RPMI7951 (cell line): ENCODE data around the gene ETHE1. TPM values are rescaled to one million over a fixed set of nuclear protein-coding genes. Genes with fewer than 3 reads are reported as not detected.

Source experiments
- DNase-seq: peaks from one replicate; pipeline ENCODE4 v3.0.0-alpha.2; 2012; ENCODE audit warnings: low read depth
- total RNA-seq: library from RNA; depleted of rRNA; stranded (reverse); fragments of >200 nt; shearing (Covaris generic); gene quantifications from 2 replicates; pipeline ENCODE4 v1.2.3, GENCODE V29; 2014

Gene ETHE1
- total RNA-seq, 1 experiment from 2014 or later: 232 TPM

DNA sequence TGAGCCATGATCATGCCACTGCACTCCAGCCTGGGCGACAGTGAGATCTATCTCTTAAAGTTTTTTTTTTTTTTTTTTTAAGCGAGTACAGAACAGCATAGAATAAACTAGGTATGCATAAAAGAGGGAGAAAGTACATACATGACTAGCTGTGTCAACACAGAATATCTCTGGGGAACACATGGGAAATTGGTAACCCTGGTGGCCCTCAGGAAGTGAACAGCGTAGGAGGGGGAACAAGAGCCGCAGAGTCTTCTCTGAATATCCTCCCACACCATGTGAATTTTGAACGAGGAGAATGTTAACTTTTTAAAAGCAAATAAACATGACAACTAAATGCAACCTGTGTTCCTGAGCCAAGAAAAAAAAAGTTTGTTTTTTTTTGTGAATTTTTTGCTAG is 37.7 kb downstream of the ETHE1 start:
- DNase-seq: no peak

DNA sequence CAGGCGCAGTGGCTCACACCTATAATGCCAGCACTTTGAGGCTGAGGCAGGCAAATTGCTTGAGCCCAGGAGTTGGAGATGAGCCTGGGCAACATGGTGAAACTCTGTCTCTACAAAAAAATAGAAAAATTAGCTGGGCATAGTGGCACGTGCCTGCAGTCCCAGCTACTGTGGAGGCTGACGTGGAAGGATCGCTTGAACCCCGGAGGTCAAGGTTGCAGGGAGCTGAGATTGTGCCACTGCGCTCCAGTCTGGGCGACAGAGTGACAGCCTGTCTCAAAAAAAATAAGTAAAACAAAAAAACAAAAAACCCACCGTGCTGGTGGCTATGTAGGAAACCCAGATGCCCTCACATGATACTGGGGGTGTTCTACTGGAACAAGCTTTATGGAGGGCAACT is 38.8 kb downstream of the ETHE1 start:
- no peak for DNase-seq

DNA sequence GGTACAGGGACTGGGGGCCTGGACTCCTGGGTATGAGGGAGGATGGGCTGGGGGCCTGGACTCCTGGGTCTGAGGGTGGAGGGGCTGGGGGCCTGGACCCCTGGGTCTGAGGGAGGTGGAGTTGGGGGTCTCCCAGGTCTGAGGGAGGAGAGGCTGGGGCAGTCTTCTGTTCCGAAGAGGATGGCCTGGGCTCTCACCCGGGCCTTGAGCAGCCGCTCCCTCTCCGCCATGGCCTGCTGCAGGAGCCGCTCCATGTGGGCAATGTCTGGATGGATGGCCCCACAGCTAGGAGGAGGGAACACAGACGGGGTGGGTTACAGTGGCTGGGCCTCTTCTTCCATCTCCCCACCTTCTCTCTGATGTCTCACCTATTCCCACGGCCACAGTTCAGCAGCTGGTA is 40.6 kb downstream of the ETHE1 start:
- DNase-seq: no peak

DNA sequence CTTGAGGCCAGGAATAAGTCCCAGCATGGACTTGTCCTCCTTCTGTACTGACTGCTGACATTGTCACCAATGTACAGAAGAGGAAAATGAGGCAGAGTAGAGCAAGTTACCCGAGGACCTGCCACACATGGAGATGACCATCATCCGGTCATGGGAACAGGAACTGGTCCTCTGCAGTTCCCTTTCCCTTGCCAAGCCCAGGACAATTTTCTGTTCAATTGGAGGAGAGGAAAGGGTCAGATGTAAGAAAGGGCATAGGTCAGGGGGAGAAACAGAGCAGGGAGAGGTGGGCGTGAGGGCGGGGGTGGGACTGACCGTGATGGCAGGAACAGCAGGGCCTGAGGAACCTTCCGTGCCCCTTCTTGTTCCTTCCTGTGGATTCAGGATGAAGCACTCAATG is 41.0 kb downstream of the ETHE1 start:
- DNase-seq: no peak

DNA sequence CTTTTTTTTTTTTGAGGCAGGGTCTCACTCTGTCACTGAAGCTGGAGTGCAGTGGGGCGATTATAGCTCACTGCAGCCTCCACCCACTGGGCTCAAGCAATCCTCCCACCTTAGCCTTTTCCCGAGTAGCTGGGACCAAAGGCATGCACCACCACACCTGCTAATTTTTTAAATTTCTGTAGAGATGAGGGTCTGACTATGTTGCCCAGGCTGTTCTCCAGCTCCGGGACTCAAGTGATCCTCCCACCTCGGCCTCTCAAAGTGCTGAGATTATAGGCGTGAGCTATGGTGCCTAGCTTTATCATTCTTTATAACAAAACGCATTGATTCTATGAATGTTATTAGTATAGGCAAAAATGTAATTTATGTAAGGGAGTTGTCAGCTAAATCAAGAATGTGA is 43.7 kb downstream of the ETHE1 start:
- no peak for DNase-seq

DNA sequence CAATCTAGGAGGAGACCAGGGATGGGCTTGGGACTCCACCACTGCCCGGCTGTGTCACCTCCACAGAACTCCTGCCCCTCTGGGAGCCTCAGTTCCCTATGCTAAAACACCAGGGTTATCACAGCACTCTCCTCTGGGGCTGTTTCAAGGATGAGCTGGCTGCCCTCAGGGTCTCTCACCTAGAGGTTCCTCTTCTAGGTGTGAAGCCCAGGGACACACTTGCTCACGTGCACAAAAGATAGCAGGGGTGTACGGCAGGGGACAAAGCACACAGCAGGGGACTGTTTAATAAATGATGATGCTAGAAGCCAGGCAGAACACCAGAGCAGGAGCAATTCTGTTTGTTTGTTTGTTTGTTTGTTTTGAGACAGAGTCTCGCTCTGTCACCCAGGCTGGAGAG is 44.8 kb downstream of the ETHE1 start:
- no peak for DNase-seq

DNA sequence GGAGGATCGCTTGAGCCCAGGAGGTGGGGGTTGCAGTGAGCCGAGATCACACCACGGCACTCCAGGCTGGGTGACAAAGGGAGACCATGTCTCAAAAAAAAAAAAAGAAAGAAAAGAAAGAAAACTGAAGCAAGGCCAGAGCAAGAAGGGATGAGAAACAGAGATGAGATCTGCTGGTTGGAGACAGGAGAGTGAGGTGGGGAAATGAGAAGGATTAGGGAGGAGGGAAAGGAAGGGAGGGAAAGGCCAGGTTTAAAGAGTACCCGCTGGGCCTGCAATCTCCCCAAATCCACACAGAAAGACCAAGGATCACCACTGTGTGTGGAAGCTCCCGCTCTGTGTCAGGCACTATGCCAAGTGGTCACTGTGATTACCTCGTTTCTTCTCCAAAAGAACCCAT is 45.3 kb downstream of the ETHE1 start:
- DNase-seq: no peak

DNA sequence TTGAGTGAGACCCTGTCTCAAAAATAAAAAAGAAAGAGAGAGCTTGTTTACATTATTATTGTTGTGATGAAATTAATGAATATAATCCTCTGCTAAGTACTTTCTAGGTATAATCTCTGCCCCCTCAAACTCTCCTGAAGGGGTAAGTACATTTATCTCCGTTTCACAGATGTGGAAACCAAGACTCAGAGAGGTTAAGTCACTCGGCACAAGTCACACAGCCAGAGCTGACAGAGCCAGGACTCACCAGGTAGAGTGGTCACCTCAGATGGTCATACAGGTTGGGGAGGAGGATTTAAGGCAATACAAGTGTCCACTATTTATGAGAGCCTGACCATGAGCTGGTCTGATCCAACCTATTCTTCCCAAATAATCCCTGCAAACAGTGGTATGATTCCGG is 46.4 kb downstream of the ETHE1 start:
- no peak for DNase-seq

DNA sequence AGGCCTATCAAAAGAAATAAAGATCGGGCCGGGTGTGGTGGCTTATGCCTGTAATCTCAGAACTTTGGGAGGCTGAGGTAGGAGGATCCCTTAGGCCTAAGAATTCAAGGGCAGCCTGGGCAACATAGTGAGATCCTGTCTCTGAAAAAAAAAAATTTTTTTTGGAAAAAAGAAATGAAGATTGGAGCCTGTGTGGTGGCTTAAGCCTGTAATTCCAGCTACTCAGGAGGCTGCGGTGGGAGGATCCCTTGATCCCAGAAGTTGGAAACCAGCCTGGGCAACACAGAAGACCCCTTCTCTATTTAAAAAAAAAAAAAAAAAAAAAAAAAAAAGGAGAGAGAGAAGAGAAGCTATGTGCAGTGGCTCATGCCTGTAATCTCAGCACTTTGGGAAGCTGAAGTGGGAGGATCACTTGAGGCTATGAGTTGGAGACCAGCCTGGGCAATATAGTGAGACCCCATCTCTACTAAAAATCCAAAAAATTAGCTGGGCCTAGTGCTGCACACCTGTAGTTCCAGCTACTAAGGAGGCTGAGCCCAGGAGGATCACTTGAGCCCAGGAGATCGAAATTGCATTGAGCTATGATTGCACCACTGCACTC is 46.9 kb downstream of the ETHE1 start:
- no peak for DNase-seq

DNA sequence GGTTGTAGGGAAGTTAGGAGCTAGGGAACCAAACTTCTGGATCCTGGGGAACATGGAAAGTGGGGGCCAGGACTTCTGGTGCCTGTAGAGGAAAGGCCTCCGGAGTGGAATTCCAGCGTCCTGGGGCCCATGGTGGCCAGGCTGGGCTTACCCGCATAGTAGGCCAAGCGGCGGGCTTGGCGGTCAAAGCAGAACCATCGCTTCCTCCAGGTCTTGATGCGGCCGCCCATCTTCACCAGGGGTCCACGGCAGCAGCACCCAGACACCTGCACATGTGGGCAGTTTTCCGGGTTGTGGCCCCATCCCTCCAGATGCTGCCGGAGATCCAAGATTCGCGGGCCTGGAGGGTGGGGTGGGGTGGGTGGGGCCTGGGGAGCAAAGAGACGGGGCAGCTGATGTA is 47.8 kb downstream of the ETHE1 start:
- no peak for DNase-seq

DNA sequence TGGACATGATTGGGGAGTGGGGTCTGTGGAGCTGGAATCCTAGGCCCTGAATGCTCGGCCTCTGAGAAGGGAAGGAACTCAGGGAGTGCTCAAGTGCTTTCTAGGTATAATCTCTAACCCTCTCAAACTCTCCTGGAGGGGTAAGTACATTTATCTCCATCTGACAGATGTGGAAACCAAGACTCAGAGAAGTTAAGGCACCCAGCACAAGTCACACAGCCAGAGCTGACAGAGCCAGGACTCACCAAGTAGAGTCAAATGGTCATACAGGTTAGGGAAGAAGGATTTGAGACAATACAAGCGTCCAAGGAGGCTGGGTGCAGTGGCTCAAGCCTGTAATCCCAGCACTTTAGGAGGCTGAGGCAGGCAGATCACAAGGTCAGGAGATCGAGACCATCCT is 48.7 kb downstream of the ETHE1 start:
- DNase-seq: no peak

DNA sequence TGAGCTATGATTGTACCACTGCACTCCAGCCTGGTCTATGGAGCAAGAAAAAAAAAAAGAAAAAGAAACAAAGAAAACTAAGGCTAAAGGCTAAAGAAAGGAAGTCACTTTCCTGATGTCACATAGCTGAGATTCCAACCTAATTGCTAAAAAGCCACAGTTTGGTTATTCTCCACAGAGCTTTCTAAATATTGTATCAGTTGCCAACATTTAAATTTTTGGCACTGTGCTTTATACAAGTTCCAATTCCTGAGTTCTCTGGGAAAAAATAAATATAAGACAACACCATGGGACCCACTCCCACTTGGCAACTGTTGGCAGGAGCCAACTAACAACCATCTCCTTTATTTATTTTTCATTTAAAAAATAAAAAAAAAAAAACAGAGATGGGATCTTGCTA is 50.4 kb downstream of the ETHE1 start:
- peak; percentile 89 for DNase-seq

DNA sequence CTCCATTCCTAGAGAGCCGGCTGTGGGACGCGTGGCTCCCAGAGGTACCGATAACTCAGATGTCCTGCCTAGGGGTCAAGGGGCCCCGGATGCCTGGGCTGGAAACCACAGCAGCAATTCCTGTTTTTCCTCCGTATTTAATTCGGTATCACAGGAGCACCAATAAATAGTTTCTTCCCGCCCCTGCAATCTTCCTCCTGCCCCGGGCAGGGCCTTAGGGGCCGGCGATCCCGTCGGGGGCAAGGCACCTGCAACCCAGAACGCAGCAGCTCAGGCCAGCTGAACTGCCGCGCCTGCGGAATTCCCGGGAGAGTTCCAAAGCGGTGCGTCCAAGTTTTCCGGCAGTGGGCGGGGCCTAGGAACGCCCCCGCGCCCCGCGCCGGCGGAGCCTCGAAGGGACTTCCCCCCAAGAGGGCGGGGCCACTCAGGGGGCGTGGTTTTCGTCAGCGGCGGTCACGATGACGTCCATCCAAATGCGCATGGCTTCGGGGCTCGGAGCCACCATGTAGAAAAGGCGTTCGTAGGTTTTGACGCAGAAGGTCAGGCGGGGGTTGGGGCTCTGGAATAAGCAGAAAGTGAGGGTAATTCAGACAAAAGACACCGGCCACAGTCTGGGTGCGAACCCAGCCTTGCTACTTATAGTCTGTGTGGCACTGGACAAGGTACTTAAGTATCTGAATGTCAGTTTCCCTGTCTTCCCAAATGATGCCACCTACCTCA is 51.9 kb downstream of the ETHE1 start:
- peak; percentile 92 for DNase-seq

DNA sequence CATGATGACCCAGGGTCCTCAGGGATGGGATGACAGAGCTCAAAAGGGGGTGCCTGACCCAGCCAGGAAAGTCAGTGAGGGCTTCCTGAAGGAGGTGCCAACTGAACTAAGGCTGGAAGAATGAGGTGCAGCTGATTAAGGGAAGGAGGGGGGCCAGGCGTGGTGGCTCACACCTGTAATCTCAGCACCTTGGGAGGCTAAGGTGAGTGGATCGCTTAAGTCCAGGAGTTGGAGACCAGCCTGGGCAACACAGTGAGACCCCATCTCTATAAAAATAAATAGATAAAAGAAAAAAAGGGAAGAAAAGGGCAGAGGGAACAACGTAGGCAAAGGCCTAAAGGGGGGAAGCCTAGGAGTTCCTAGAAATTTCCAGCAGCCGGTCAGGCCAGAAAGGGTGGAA is 52.5 kb downstream of the ETHE1 start:
- DNase-seq: no peak

DNA sequence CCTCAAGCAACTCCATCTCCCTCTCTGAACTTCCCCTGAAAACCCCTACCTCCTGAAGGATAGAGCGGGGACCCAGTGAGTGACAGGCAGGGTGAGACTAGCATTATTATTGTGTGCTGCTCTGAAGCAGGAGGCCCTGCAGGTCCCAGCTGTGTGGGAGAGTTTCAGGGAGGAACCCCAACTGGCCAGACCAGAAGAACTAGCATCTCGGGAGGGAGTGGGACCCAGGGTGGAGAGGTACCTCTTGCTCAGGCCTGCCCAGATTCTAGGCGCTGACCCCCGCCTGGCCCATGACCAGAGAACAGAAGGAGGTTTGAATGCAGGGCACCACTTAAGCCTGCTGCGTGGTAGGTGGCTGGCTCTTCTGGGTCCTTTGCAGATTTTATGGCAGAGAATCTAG is 55.9 kb downstream of the ETHE1 start:
- no peak for DNase-seq

DNA sequence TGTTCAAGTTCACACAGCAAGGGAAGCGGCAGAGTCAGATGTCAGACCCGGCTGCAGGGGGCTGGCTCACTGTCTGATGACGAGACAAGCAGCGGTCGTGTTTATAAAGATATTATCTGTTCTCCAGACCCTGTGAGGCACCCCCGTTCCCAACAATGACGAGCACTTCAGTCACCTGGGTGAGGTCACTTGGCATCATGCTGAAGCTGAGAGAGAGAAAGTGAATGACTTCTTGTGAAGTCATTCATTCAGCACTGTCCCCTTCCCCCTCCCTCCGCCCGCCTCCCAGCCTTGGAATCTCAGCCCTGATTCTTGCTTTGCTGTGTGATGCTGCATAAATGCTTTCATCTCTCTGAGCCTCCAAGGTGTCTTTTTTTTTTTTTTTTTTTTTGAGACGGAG is 56.7 kb downstream of the ETHE1 start:
- DNase-seq: no peak

DNA sequence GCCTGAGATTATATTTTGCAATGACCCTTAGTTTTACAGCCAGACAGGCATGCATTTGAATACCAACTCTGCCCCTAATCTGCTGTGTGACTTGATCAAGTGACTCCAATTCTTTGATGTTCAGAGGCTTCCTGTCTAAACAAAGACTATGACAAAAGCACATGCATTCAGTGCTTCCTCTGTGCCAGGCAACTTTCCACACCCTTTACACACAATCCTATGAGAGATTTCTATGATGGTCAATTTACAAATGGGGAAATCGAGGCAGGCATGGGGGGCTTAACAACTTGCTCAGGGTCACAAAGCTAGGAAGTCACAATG is 57.9 kb downstream of the ETHE1 start:
- no peak for DNase-seq

DNA sequence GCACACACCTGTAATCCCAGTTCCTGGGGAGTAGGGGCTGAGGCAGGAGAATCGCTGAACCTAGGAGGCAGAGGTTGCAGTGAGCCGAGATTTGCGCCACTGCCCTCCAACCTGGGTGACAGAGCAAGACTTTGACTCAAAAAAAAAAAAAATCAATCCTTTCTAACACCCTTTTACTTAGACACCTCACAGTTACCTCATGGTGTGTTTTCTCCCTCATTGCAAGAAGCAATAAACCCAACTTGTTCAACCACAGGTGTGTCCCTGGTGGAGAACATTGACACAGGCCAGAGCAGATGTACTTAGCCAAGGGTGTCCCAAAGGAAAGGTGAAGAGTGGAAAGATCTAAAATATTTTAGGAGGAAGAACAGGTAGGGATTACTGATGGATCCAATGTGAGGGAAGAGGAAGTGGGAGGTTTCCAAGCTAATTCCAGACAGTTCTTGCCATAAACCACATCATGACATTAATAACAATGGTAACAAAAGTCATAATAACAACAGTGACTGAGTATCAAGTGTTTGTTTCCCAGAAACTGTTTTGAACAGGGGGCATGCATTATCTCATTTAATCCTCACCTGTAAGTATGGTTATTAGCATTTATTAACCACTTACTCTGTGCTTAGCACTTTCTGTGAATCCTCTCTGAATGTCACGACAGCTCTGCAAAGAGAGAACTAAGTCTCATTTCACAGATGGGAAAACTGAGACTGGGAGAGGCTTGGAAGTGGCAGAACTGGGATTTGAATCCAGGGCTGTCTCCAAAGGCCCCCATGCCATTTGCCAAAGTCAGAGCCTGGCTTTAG is 58.4 kb downstream of the ETHE1 start:
- no peak for DNase-seq

DNA sequence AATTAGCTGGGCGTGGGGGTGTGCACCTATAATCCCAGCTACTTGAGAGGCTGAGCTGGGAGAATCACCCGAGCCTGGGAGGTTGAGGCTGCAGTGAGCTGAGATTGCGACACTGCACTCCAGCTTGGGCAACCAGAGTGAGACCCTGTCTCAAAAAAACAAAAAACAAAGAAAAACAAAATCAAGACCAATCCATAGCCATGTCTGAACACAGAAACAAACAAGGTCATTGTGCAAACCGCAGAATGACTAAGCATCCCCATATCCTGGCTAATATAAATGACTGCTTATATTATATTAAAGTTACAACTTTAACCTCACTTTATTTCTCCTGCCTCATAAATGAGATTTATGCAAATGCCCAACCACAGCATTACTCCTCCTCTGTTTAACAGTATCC is 59.3 kb downstream of the ETHE1 start:
- peak; percentile 59 for DNase-seq

DNA sequence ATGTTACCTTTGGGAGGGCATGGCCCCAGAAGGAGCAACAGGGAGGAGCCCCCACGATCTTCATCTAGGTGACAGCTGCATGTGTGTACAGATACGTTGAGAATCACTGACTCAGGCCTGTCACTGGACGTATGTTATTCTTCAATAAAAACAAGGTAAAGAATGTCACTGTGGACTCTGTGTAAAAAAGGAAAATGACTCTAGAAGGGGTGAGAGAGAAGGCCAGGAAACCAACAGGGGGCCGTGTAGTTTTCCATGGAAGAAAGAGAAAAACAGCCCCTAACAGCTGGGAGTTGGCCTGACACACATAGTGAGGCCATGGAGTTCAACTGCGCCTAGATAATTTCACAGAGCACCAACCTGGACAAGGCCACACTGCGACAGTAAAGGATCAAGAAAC is 59.7 kb downstream of the ETHE1 start:
- no peak for DNase-seq

DNA sequence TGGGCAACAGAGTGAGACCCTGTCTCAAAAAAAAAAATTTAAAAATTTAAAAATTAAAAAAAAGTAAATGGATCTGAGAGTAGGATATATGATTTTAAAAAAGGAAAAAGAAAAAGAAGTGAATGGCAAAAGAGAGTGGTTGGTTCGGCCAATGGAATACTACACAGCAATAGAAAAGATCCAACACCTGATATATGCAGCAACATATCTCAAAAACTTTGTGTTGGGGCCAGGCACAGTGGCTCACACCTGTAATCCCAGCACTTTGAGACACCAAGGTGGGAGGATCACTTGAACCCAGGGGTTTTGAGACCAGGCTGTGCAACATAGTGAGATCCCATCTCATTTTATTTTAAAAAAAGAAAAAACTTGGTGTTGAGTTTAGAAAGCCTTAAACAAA is 60.2 kb downstream of the ETHE1 start:
- no peak for DNase-seq

DNA sequence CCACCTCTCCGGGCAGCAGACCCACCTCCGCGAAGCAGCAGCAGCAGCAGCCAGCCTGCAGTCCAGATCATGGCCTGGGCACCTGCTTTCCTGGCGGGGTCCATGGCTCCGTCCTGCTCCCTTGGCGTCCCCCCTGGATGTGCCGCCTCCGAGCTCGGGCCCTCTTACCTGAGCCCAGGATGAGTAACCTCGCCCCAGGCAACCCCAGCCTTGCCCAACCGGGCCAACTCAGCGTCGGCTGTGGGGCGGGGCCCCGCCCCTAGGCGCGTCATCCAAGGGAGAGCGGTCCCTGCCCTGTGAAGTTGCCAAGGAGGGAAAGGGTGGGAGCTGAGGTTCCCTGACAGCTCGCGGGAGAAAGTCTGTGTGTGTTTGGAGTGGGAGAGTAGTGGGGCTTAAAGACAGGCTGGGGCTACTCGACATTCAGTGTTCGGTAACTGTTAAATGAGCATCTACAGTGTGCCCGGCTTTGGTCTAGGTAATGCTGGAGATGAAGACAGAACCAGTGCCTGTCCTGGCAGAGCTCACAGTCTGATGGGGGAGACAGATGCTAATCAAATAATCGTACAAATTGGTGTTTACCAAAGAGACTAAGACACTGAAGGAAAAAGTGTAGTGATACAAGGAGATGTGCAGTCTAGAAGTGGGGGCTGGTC is 61.4 kb downstream of the ETHE1 start, which contains the start of gene LYPD3:
LYPD3 (minus strand) TSS at position 141 of the 653 bp plus-strand sequence; CDS start at position 104, 37 bp downstream.
- no peak for DNase-seq
